Tongue (tissue), 2 donors: ENCODE results near the gene SMIM43. TPM values are rescaled to one million over a fixed set of nuclear protein-coding genes. Genes with fewer than 3 reads are reported as not detected.

ENCODE experiments used
- DNase-seq: peaks from one replicate; pipeline ENCODE4 v3.0.0-alpha.2; 2015
- total RNA-seq: library from RNA; depleted of rRNA; stranded (reverse); fragments of >200 nt; gene quantifications from one replicate; pipeline ENCODE4 v1.2.3, GENCODE V29; 2014

Gene SMIM43
- total RNA-seq, result 4.1 TPM

DNA sequence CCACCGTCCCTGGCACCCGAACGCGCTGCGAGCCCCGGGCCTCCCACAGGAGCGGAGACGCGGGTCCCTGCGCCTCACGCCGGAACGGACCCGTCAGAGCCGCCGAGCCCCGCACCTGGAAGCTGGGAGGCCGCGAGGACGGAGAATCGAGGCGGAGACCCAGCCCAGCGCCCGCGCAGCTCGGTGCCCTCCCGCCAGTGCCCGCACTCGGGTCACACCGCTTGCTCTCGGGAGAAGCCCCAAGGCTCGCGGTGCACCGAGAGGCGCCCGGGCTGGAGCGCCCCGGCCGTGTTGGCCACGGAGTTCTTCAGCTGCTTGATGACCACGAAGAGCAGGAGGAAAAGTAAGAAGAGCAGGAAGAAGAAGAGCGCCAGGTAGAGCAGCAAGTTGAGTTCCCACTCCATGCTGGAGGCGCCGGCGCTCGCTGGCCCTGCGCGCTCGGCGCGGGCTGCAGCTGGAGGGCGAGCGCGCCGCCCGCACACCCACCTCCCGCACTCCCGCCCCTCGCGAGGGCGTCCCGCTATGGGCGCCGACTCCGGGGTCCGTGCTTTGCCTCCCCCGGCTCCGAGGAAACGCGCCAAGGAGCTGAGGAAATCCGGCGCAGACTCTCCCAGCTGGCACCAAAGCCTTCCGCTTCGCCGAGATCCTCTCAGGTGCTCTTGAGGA is at the start of gene SMIM43:
SMIM43 (minus strand) TSS at position 463 of the 666 bp plus-strand sequence; CDS start at position 404, 59 bp downstream.
- peak; percentile 21 for DNase-seq

- no peak for DNase-seq
Measured at GRCh38 chr4:121814756-121815155, 49.8 kb upstream of the SMIM43 start.

- DNase-seq, result no peak
Measured at GRCh38 chr4:121811122-121811521, 46.2 kb upstream of the SMIM43 start.

- peak; percentile 12 for DNase-seq
Measured at GRCh38 chr4:121806411-121806810, 41.4 kb upstream of the SMIM43 start.

GRCh38 chr4:121801715-121802075 is 36.7 kb upstream of the SMIM43 start:
- no peak for DNase-seq

- DNase-seq, result peak; percentile 99
Measured at GRCh38 chr4:121800961-121801714, 36.2 kb upstream of the SMIM43 start, which contains the start of gene EXOSC9. Gene EXOSC9, plus strand, starts transcription at chr4:121801323. Its CDS starts 102 bp downstream, at chr4:121801425.

GRCh38 chr4:121800638-121800960 is 35.6 kb upstream of the SMIM43 start:
- DNase-seq, result no peak

DNA sequence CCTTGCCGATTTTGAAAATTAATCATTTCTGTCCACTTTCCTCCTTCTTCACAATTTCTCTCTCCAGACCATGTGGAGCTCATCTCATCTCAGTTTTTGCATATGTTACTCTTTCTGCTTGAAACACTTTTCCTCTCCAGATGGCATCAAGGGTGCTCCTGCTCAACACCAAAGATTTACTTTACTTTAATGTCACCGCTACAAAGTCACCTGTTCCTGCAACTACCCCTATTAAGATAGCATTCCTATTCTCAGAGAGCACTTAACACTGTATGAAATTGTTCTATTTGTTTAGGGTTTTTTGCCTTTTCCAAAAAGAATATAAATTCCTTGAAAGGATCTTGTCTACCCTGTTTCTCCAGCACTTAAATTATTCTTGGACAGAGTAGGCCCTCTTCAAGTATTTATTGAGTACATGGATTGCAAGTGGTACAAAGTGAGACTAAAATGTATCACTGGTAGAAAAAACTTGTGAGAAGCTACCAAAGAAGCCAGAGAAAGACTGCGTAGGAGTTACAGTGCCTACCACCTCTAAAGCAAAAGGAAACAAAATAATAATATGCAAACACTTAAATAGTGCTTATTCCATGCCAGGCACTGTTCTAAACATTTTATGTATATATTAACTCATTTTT is 35.0 kb upstream of the SMIM43 start:
- no peak for DNase-seq

- DNase-seq, result no peak
Measured at GRCh38 chr4:121799208-121799823, 34.4 kb upstream of the SMIM43 start.

DNA sequence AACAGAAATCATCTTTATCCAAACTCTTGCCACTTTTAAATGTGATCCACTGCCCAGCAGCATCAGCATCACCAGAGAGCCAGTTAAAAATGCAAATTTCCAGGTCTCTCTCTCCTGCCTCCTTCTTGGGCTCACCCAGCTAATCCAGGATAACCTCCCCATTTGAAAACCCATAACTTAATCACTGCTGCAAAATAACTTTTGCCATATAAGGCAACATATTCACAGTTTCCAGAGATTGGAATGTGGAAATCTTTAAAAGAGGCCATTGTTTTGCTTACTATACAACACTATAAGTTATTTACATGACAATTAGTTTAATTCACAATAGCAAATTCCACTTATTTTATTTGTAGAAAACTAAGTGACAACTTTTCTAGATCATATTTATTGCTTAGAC is 31.3 kb upstream of the SMIM43 start:
- no peak for DNase-seq

- DNase-seq, result no peak
Measured at GRCh38 chr4:121794505-121795188, 29.7 kb upstream of the SMIM43 start.

DNA sequence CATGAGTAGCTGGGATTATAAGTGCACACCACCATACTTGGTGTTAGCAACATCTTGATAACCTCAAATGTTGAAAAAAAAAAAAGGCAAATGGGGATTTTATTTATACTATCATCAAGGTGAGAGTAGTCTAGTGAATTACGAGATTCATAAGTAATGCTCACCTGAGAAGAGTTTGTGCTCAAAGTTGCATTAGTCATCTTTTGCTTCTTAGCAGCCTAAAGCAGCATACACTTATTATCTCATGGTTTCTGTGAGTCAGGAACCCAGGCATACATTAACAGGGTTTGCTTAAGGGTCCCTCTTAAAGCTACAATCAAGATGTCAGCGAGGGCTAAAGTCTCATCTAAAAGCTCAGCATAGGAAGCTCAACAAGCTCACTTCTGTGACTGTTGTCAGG is 28.0 kb upstream of the SMIM43 start:
- no peak for DNase-seq

DNA sequence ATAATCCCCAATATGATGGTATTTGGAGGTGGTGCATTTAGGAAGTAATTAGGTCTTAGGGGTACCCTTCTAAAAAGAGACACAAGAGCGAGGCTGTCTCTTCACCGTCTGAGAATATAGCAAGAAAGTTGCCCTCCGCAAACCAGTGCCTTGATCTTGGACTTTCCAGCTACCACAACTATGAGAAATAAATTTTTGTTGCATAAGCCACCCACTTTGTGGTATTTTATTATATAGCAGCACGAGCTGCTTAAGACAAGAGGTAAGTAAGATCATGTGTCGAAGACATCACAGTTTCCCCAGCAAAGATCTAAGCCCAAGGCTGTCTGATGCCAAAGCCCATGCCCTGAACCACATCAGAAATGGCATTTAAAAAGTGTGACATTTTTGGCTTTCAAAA is 26.5 kb upstream of the SMIM43 start:
- DNase-seq, result no peak

- no peak for DNase-seq
Measured at GRCh38 chr4:121790976-121791375, 26.0 kb upstream of the SMIM43 start.

DNA sequence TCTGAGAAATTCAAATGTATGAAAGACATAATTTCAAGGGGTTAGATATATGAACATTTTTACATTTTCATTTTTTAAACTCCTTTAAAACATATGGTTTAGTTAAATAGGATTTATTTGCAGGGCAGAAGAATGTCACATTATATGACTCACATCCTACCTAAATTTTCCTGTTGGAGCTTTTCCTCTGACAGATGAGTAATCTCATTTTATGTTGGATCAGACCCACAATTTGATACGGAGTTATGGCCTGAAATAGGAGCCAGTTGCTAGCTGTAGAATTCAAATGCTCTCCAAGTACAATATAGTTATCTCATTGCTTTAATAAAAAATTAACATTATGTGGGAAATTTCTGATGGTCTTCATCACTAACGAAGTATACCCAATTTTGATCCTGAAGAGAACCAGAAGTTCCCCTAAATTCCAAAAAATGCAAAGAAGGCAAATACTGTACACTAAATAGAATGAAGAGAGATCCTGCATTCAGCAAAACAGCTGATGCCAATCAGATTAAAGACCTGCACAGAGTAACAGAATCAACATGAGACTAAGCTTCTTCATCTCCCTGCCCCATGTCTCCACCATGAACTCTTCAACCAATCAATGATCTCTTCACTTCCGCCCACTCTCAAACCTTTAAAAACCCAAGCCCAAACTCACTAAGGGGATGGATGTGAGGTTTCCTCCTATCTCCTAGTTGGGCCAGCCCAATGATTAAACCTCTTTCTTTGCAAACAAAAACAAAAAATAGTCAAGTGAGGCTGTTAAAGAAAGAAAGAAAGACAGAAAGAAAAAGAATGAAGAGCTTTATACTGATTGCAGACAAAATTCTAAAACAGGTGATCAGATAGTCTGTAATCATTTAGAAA is 25.2 kb upstream of the SMIM43 start:
- DNase-seq, result peak; percentile 15

- DNase-seq, result no peak
Measured at GRCh38 chr4:121789455-121789854, 24.5 kb upstream of the SMIM43 start.

GRCh38 chr4:121788896-121789295 is 23.9 kb upstream of the SMIM43 start:
- no peak for DNase-seq

DNA sequence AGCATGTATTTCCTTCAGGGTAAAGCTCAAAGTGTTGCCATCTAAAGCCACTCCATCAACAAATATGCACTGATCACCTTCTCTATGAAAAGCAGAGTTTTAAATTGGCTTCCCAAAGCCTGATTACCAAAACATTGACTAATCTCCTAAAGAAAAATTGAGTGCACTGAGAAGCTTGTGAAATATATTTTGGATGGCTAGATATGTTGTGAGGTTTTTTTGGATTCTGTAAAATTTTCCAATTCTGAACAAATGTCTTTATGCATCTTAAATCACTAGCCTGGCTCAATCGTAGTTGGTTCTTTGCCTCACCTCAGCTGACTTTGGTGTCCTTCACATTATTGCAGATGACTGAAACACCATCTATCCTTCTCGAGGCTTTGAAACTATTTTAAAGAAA is 21.3 kb upstream of the SMIM43 start:
- no peak for DNase-seq

DNA sequence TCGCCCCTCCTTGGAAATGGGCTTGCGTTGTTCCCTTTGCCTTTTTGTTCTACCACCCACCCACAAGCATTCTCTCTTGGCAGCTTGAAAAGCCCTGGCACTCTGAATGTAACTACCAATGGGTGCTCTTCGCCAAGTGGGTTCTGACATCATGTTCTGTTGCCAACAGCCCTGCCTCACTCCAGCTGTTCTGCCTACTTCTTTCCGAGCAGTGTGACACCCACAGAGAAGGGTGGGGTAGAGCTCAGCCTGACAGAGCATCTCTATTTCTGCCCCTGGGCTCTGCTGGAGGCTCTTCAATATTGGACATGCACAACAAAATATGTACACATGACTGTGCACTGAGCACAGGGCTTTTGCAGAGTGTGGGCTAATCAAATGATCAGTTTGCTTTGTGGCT is 20.5 kb upstream of the SMIM43 start:
- DNase-seq, result peak; percentile 65

DNA sequence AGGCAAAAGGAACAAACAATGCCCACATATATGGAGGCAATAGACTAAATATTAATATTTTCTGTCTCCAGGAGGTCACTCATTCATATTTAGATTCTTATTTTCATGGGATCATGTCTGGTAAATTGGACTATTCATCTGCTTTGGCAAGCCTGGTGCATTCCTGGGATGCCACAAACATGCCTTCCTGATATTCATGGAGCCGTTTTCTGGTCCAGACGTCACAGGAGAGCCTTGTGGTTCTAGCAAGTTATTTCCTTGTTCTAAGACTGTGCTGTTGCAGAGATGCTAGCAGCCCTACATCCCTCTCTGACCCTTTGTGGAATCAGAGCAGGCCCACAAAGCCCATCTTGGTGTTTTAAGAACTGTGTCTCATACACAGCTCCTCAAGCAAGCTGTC is 20.0 kb upstream of the SMIM43 start:
- DNase-seq, result peak; percentile 50

GRCh38 chr4:121784401-121784800 is 19.4 kb upstream of the SMIM43 start:
- no peak for DNase-seq
